Left hindlimb (tissue), 1 donor: ENCODE data around the gene ZDHHC24.
"Not testable (repeated sequence)": the region's sequence is repeated elsewhere in the genome, so short reads cannot be mapped to it uniquely, and the experiment has no call there.

Experiments
- DNase-seq: peaks from one replicate; pipeline ENCODE4 v3.0.0-alpha.2; 2018

The ZDHHC24 gene

GRCh38 chr11:66543263-66544107 lies 2.4 kb downstream of the ZDHHC24 start:
- DNase-seq = peak; percentile 77

GRCh38 chr11:66542362-66542761 lies 3.5 kb downstream of the ZDHHC24 start:
- DNase-seq = no peak

GRCh38 chr11:66541892-66542291 lies 4.0 kb downstream of the ZDHHC24 start:
- DNase-seq = no peak

- not testable (repeated sequence) for DNase-seq
Observed at GRCh38 chr11:66540598-66540997, 5.2 kb downstream of the ZDHHC24 start.

GRCh38 chr11:66539870-66540213 lies 6.0 kb downstream of the ZDHHC24 start:
- no peak for DNase-seq

- no peak for DNase-seq
Observed at GRCh38 chr11:66539170-66539869, 6.5 kb downstream of the ZDHHC24 start.

- no peak for DNase-seq
Observed at GRCh38 chr11:66532784-66533183, 13.1 kb downstream of the ZDHHC24 start.

DNA sequence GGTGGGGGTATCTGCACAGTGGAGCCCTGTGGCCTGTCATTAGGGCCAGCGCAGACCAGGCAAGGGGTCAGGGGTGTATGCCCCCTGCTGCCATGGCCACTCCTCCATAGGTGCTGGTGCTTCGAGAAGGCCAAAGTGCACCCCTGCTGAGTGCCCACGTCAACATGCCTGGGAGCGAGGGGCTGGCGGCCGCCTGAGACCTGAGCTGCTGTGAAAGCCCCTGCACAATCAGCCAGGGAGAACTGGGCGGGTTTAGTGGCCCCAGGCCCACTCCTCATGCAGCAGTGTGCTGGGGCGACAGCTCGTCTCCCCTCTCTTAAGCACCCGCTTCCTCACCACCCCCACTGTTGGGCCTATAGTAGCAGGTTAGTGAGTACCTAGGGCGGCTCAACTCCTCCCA lies 14.0 kb downstream of the ZDHHC24 start:
- DNase-seq = no peak

- no peak for DNase-seq
Observed at GRCh38 chr11:66530927-66531709, 14.7 kb downstream of the ZDHHC24 start.

GRCh38 chr11:66529655-66530054 lies 16.2 kb downstream of the ZDHHC24 start:
- DNase-seq = no peak

GRCh38 chr11:66529069-66529468 lies 16.8 kb downstream of the ZDHHC24 start:
- no peak for DNase-seq

GRCh38 chr11:66524304-66525040 lies 21.4 kb downstream of the ZDHHC24 start:
- DNase-seq = no peak

- no peak for DNase-seq
Observed at GRCh38 chr11:66523611-66524010, 22.2 kb downstream of the ZDHHC24 start.

GRCh38 chr11:66510990-66511339 lies 34.9 kb downstream of the ZDHHC24 start:
- no peak for DNase-seq

GRCh38 chr11:66510271-66510989 lies 35.4 kb downstream of the ZDHHC24 start, which contains the start of gene BBS1:
BBS1 (plus strand) TSS chr11:66510635; CDS start chr11:66510660, 25 bp downstream.
- peak; percentile 88 for DNase-seq

DNA sequence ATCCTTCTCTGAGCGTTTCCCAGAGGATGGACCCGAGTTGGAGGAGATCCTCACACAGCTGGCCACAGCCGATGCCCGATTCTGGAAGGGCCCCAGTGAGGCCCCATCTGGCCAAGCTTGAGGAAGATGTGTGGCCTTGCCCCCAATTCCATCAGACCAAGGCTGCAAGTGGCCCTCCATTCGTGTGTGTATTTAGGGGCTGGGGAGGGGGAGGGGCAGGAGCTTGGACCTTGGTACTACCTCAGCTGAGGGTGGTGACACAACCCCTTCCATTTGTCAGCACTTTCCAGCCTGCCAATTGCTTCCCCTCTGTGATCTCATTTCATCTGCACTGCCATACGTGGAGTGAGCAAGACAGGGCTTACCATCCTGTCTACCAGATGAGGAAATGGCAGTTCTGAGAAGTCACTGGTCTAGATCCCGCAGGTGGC lies 36.7 kb downstream of the ZDHHC24 start:
- no peak for DNase-seq

GRCh38 chr11:66505276-66505816 lies 40.5 kb downstream of the ZDHHC24 start:
- DNase-seq = no peak

GRCh38 chr11:66498506-66498905 lies 47.3 kb downstream of the ZDHHC24 start:
- DNase-seq = no peak

GRCh38 chr11:66497206-66497605 lies 48.6 kb downstream of the ZDHHC24 start:
- DNase-seq = no peak

DNA sequence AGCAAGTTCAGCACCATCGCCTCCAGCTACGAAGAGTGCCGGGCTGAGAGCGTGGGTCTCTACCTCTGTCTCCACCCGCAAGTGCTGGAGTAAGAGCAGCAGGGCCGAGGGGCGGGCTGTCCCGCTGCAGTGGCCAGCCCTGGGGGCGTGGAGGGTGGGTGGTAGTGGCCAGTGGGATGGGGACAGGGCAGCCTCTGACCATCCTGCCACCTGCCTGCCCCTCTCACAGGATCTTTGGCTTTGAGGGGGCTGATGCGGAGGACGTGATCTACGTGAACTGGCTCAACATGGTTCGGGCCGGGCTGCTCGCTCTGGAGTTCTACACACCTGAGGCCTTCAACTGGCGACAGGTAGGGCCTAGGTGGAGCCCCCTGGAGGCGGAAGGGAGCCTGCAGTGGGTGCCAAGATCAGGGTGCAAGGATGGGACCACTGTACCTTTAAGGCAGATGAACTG lies 50.4 kb downstream of the ZDHHC24 start:
- no peak for DNase-seq

DNA sequence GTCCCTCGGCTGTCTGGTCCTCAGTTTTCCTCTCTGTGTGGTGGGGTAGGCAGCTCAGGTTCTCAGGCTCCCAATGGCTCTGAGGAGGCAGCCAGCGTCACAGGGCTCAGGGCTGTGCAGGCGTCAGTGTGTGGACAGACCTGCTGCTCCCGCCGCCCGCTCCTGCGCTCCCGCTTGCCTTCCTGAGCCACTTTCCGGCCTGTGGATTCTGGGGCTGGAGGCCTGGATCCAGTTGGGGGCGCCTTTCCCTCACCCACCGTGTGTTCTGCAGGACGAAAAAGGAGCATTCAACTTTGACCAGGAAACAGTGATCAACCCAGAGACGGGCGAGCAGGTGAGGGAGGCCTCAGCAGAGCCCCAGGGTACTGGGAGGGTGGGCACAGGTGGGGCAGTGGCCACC lies 50.9 kb downstream of the ZDHHC24 start:
- no peak for DNase-seq

- no peak for DNase-seq
Observed at GRCh38 chr11:66494458-66494857, 51.4 kb downstream of the ZDHHC24 start.
